ENCODE data around the gene SEZ6L.

DNA sequence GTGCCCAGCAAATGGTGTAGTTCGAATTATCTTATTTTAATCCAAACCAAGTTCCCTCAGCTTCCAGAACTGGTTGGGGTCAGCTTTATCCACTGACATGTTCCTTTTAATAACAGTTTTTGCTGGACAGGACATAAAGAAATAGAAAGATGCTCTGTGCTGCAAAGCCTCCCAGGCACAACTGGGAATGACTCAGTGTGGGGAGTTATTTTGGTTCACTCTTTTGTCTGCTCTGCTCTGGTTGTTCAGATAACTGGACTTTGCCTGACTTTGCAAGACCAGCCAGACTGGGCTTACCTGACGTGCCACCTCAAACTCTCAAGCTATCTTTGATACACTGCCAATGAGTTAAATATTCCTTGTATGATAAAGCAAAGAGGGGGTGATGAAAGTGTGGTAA lies 25.6 kb downstream of the SEZ6L start:
- TF ChIP-seq, protein P1, sequence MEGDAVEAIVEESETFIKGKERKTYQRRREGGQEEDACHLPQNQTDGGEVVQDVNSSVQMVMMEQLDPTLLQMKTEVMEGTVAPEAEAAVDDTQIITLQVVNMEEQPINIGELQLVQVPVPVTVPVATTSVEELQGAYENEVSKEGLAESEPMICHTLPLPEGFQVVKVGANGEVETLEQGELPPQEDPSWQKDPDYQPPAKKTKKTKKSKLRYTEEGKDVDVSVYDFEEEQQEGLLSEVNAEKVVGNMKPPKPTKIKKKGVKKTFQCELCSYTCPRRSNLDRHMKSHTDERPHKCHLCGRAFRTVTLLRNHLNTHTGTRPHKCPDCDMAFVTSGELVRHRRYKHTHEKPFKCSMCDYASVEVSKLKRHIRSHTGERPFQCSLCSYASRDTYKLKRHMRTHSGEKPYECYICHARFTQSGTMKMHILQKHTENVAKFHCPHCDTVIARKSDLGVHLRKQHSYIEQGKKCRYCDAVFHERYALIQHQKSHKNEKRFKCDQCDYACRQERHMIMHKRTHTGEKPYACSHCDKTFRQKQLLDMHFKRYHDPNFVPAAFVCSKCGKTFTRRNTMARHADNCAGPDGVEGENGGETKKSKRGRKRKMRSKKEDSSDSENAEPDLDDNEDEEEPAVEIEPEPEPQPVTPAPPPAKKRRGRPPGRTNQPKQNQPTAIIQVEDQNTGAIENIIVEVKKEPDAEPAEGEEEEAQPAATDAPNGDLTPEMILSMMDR (IDR thresholded peaks at IDR 0.05; ENCODE audit: insufficient read depth, low read length) = no peak
- no peak for TF ChIP-seq SPI1 (IDR thresholded peaks at IDR 0.05; ENCODE audit: borderline replicate concordance, low read depth)
- TF ChIP-seq POLR2AphosphoS5 (IDR thresholded peaks at IDR 0.05; ENCODE audit: low read depth) = no peak
- no peak for TF ChIP-seq GABPA (IDR thresholded peaks at IDR 0.05; ENCODE audit: low read depth)
- TF ChIP-seq, protein P2, sequence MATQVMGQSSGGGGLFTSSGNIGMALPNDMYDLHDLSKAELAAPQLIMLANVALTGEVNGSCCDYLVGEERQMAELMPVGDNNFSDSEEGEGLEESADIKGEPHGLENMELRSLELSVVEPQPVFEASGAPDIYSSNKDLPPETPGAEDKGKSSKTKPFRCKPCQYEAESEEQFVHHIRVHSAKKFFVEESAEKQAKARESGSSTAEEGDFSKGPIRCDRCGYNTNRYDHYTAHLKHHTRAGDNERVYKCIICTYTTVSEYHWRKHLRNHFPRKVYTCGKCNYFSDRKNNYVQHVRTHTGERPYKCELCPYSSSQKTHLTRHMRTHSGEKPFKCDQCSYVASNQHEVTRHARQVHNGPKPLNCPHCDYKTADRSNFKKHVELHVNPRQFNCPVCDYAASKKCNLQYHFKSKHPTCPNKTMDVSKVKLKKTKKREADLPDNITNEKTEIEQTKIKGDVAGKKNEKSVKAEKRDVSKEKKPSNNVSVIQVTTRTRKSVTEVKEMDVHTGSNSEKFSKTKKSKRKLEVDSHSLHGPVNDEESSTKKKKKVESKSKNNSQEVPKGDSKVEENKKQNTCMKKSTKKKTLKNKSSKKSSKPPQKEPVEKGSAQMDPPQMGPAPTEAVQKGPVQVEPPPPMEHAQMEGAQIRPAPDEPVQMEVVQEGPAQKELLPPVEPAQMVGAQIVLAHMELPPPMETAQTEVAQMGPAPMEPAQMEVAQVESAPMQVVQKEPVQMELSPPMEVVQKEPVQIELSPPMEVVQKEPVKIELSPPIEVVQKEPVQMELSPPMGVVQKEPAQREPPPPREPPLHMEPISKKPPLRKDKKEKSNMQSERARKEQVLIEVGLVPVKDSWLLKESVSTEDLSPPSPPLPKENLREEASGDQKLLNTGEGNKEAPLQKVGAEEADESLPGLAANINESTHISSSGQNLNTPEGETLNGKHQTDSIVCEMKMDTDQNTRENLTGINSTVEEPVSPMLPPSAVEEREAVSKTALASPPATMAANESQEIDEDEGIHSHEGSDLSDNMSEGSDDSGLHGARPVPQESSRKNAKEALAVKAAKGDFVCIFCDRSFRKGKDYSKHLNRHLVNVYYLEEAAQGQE (IDR thresholded peaks at IDR 0.05; ENCODE audit: insufficient replicate concordance, low read depth) = no peak
